HL-60 (cell line): Measurements from ENCODE around the gene MRPL11.

Experiments used
- GABPA ChIP-seq: IDR thresholded peaks from 2 replicates; pipeline ENCODE4 v1.6.1; 2012; ENCODE audit warnings: low read depth
- POLR2AphosphoS5 ChIP-seq: IDR thresholded peaks from 2 replicates; pipeline ENCODE4 v1.6.1; 2012; ENCODE audit warnings: low read depth
- TF ChIP-seq, protein P1 (sequence below): IDR thresholded peaks from one replicate; pipeline ENCODE4 v1.5.1; 2011; ENCODE audit warnings: low read length, control low read depth, inconsistent platforms; ENCODE audit not compliant: insufficient read depth
- TF ChIP-seq, protein P2 (sequence below): IDR thresholded peaks from 2 replicates; pipeline ENCODE4 v1.6.1; 2012; ENCODE audit warnings: low read depth; ENCODE audit not compliant: insufficient replicate concordance

GRCh38 chr11:66475349-66476172, 36.9 kb upstream of the MRPL11 start:
- TF ChIP-seq, protein P1, sequence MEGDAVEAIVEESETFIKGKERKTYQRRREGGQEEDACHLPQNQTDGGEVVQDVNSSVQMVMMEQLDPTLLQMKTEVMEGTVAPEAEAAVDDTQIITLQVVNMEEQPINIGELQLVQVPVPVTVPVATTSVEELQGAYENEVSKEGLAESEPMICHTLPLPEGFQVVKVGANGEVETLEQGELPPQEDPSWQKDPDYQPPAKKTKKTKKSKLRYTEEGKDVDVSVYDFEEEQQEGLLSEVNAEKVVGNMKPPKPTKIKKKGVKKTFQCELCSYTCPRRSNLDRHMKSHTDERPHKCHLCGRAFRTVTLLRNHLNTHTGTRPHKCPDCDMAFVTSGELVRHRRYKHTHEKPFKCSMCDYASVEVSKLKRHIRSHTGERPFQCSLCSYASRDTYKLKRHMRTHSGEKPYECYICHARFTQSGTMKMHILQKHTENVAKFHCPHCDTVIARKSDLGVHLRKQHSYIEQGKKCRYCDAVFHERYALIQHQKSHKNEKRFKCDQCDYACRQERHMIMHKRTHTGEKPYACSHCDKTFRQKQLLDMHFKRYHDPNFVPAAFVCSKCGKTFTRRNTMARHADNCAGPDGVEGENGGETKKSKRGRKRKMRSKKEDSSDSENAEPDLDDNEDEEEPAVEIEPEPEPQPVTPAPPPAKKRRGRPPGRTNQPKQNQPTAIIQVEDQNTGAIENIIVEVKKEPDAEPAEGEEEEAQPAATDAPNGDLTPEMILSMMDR, result no peak
- TF ChIP-seq POLR2AphosphoS5, result no peak
- TF ChIP-seq GABPA, result no peak
- TF ChIP-seq, protein P2, sequence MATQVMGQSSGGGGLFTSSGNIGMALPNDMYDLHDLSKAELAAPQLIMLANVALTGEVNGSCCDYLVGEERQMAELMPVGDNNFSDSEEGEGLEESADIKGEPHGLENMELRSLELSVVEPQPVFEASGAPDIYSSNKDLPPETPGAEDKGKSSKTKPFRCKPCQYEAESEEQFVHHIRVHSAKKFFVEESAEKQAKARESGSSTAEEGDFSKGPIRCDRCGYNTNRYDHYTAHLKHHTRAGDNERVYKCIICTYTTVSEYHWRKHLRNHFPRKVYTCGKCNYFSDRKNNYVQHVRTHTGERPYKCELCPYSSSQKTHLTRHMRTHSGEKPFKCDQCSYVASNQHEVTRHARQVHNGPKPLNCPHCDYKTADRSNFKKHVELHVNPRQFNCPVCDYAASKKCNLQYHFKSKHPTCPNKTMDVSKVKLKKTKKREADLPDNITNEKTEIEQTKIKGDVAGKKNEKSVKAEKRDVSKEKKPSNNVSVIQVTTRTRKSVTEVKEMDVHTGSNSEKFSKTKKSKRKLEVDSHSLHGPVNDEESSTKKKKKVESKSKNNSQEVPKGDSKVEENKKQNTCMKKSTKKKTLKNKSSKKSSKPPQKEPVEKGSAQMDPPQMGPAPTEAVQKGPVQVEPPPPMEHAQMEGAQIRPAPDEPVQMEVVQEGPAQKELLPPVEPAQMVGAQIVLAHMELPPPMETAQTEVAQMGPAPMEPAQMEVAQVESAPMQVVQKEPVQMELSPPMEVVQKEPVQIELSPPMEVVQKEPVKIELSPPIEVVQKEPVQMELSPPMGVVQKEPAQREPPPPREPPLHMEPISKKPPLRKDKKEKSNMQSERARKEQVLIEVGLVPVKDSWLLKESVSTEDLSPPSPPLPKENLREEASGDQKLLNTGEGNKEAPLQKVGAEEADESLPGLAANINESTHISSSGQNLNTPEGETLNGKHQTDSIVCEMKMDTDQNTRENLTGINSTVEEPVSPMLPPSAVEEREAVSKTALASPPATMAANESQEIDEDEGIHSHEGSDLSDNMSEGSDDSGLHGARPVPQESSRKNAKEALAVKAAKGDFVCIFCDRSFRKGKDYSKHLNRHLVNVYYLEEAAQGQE, result no peak
